Activated CD4-positive, alpha-beta T cell treated with anti-CD3 and anti-CD28 coated beads, Interleukin-2, amount 50 U/mL, for 4 hours (primary cell): ENCODE data around the gene XYLT1.
A peak's percentile ranks its signal among the peaks of the same experiment; 100 is the strongest.

Source experiments
- DNase-seq, 2 experiments: peaks; one replicate each; pipeline ENCODE4 v3.0.0-alpha.2; 2020

The XYLT1 gene

GRCh38 chr16:17392857-17393692 lies 77.7 kb downstream of the XYLT1 start:
- DNase-seq = no peak

GRCh38 chr16:17392127-17392856 lies 78.5 kb downstream of the XYLT1 start:
- DNase-seq = no peak

- DNase-seq = no peak
Measured at GRCh38 chr16:17391715-17392114, 79.0 kb downstream of the XYLT1 start.

GRCh38 chr16:17389384-17389783 lies 81.4 kb downstream of the XYLT1 start:
- no peak for DNase-seq

GRCh38 chr16:17387256-17387655 lies 83.5 kb downstream of the XYLT1 start:
- no peak for DNase-seq

- no peak for DNase-seq
Measured at GRCh38 chr16:17386229-17386628, 84.5 kb downstream of the XYLT1 start.

GRCh38 chr16:17384471-17384870 lies 86.3 kb downstream of the XYLT1 start:
- DNase-seq = no peak

GRCh38 chr16:17382949-17383863 lies 87.6 kb downstream of the XYLT1 start:
- no peak for DNase-seq

- no peak for DNase-seq
Measured at GRCh38 chr16:17382514-17382913, 88.2 kb downstream of the XYLT1 start.

GRCh38 chr16:17381784-17382183 lies 89.0 kb downstream of the XYLT1 start:
- DNase-seq = no peak

- DNase-seq = no peak
Measured at GRCh38 chr16:17380613-17381012, 90.1 kb downstream of the XYLT1 start.

GRCh38 chr16:17379121-17379571 lies 91.6 kb downstream of the XYLT1 start:
- DNase-seq = no peak

- DNase-seq = no peak
Measured at GRCh38 chr16:17377360-17378324, 93.1 kb downstream of the XYLT1 start.

- DNase-seq = no peak
Measured at GRCh38 chr16:17375461-17376304, 95.1 kb downstream of the XYLT1 start.

GRCh38 chr16:17374668-17375255 lies 96.0 kb downstream of the XYLT1 start:
- peak in 1 of 2 experiments; percentile 12 for DNase-seq

- DNase-seq = no peak
Measured at GRCh38 chr16:17373533-17373932, 97.2 kb downstream of the XYLT1 start.

GRCh38 chr16:17372386-17372785 lies 98.4 kb downstream of the XYLT1 start:
- DNase-seq = no peak

GRCh38 chr16:17371299-17371698 lies 99.5 kb downstream of the XYLT1 start:
- no peak for DNase-seq

GRCh38 chr16:17370731-17371285 lies 100.0 kb downstream of the XYLT1 start:
- no peak for DNase-seq

- DNase-seq = no peak
Measured at GRCh38 chr16:17370223-17370707, 100.5 kb downstream of the XYLT1 start.
